Measurements from ENCODE around the gene CCNC. TPM values are rescaled to one million over a fixed set of nuclear protein-coding genes. Genes with fewer than 3 reads are reported as not detected.

Gene CCNC
- total and polyA plus RNA-seq, 5 experiments from 2014 or later, result 37.8 to 55.6 (median 44.3) TPM

DNA sequence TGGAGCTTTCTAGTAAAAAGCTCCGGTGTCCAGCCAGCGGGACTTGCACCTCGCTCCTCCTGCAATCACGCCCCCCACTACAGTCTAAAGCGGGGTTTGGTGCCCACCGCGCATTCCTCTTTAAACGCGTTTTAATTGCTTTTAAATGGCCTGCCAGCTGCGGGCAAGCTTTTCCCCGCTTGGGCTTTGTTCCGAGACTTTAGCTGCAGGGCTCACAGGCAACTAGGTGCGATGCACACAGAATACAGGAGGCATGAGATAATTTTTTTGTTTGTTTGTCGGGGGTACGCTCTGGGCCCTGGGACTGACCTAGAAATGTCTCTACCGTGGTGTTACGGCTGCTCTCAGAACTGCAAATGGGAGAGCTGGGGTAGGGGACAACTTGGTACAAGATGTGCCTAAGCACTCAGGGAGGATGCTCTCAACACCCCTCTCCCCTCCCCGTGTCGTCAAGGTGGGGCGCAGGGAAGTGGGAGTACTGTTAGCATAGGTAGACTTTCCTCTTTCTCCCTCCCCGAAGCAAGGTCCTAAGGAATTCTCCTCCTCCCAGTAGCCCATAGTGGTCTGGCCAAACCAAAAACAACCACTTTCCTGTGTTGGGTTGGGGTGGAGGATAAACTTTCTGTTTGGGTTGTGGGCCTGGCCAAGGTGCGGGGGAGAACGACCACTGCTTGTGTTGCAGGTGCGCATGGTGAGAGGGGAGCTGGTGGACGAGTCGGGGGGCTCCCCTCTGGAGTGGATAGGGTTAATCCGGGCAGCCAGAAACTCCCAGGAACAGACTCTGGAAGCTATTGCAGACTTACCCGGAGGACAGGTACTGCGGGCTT is 39.8 kb upstream of the CCNC start:
- Mint-ChIP-seq H3K4me1 (peaks cover 9 to 39% (median 34%) of the 10 kb centered on the region in 4 donors), H3K27me3 (peaks cover 65 to 95% (median 81%) of the 10 kb centered on the region in 5 donors), H3K4me3 (peak overlapping the region in 1 of 10 donors; percentile 48), H3K36me3 (peaks cover 2 to 18% (median 9%) of the 10 kb centered on the region in 3 donors), H3K9me3 (peaks cover 0 to 22% (median 11%) of the 10 kb centered on the region in 9 donors), H3K27ac (peak overlapping the region in 2 of 10 donors; percentile 48 to 74)
- ATAC-seq (no peak), DNase-seq (no peak)
- POLR2A ChIA-PET, result interaction anchor here (0.8 kb wide), 1 partner anchor 10 kb away, joined by 3 read pairs; no protein-coding TSS in a partner anchor

DNA sequence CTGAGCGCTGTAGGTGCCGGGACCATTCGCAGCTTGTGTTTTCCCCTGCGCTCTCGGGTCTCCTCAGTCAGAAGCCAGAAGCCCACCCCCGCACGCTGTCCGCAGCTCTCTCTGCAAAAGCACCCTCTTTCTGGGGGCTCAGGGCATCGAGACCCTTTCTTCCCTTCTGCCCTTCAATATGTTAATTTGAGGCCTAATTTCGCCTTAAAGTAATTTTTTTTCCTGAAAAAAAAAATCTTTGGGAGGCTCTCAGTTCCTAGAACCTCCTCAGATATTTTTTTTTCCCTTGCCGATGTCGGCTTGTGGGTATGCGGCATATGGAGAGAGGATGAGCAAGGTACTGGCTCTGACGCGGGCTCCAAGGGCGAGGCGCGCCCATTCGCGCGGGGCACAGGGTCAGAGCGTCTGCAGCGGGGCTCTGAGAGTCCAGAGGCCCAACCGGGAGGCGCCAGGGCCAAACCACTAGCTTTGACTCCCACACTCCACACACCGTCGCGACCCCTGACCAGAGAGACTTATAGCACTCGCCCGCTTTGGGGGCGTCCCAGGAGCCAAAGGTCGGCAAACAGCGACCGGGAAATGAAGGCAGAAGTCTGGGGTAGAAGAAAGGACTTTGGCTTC is 39.1 kb upstream of the CCNC start:
- Mint-ChIP-seq H3K36me3 (peaks cover 2 to 18% (median 12%) of the 10 kb centered on the region in 3 donors), H3K27ac (peak overlapping the region in 1 of 10 donors; percentile 29), H3K27me3 (peaks cover 64 to 98% (median 84%) of the 10 kb centered on the region in 5 donors), H3K4me1 (peaks cover 14 to 46% (median 38%) of the 10 kb centered on the region in 4 donors), H3K4me3 (peak overlapping the region in 1 of 10 donors; percentile 48), H3K9me3 (peaks cover 0 to 22% (median 11%) of the 10 kb centered on the region in 9 donors)
- POLR2A ChIA-PET, result interaction anchor here (0.8 kb wide), 1 partner anchor 11 kb away, joined by 3 read pairs; no protein-coding TSS in a partner anchor
- DNase-seq (no peak), ATAC-seq (no peak)

- peak within 1 kb of the TSS in 2 of 10 donors; percentile 22 to 48 for H3K4me3 Mint-ChIP-seq
Observed at GRCh38 chr6:99606656-99607415, 38.4 kb upstream of the CCNC start, which contains the start of gene PRDM13. Gene PRDM13, plus strand, starts transcription at chr6:99606833. Its CDS starts 202 bp downstream, at chr6:99607035.

GRCh38 chr6:99605911-99606655 is 37.6 kb upstream of the CCNC start:
- ATAC-seq (no peak), DNase-seq (no peak)
- H3K4me3 Mint-ChIP-seq, result peak overlapping the region in 1 of 10 donors; percentile 22
- peaks cover 2 to 18% (median 14%) of the 10 kb centered on the region in 3 donors for H3K36me3 Mint-ChIP-seq
- H3K27me3 Mint-ChIP-seq, result peaks cover 57 to 98% (median 84%) of the 10 kb centered on the region in 5 donors
- H3K4me1 Mint-ChIP-seq, result peaks cover 16 to 50% (median 41%) of the 10 kb centered on the region in 4 donors
- POLR2A ChIA-PET, result interaction anchor here (0.7 kb wide), 1 partner anchor 18 kb away, joined by 3 read pairs; no protein-coding TSS in a partner anchor
- H3K27ac Mint-ChIP-seq, result no peak overlapping the region
- peaks cover 0 to 25% (median 11%) of the 10 kb centered on the region in 9 donors for H3K9me3 Mint-ChIP-seq

More at GRCh38 chr6:99606656-99607415, 38.4 kb upstream of the CCNC start, which contains the start of gene PRDM13:
- ATAC-seq (no peak), DNase-seq (no peak)
- Mint-ChIP-seq H3K4me1 (peaks cover 16 to 50% (median 41%) of the 10 kb centered on the region in 4 donors), H3K36me3 (peaks cover 2 to 18% (median 14%) of the 10 kb centered on the region in 3 donors), H3K27me3 (peaks cover 62 to 98% (median 86%) of the 10 kb centered on the region in 5 donors), H3K27ac (peak within 1 kb of the TSS in 2 of 10 donors; percentile 9 to 29), H3K9me3 (peaks cover 0 to 25% (median 11%) of the 10 kb centered on the region in 9 donors)
- POLR2A ChIA-PET, result no interaction called here

DNA sequence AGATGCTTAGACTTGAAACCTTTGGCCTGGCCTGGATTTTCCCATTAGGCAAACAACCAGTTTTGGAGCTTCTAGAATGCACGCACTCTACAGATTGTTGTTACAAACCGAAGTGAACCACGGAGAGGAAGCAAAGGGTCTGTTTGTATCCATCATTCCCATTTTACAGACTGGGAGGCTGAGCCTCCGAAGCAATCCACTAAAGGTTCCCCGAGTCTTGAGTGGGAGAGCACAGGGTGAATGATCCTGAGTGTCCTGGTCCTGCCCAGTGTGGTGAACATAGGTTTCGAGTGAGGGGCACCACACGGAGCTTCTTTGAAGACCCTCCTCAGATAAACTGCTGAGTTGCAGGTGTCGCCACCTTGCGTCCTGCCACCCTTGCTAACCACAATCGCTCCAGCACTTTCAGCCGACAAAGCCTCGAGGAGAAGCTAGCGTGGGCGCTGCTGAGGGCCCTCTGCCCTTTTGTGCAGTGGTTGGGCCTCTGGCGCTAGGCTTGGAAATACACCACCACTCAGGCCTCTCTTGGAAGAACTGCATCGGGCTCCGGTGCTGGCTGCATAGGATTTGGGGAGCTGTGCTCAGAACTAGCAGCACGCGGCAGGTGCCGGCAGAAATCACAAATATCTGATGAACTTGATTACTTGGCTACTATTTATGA is 36.7 kb upstream of the CCNC start:
- DNase-seq, result no peak
- Mint-ChIP-seq H3K27ac (no peak overlapping the region), H3K27me3 (peaks cover 53 to 98% (median 84%) of the 10 kb centered on the region in 5 donors), H3K9me3 (peaks cover 0 to 22% (median 3%) of the 10 kb centered on the region in 9 donors), H3K4me3 (peak overlapping the region in 8 of 10 donors; percentile 14 to 83 (median 72)), H3K36me3 (peaks cover 2 to 18% (median 14%) of the 10 kb centered on the region in 3 donors), H3K4me1 (peaks cover 14 to 48% (median 38%) of the 10 kb centered on the region in 4 donors)
- POLR2A ChIA-PET, result interaction anchor here (0.7 kb wide), 1 partner anchor 17 kb away, joined by 3 read pairs; no protein-coding TSS in a partner anchor
- no peak for ATAC-seq

GRCh38 chr6:99604166-99605073 is 36.0 kb upstream of the CCNC start:
- H3K27ac Mint-ChIP-seq, result no peak overlapping the region
- peaks cover 0 to 17% (median 3%) of the 10 kb centered on the region in 9 donors for H3K9me3 Mint-ChIP-seq
- ATAC-seq, result no peak
- peaks cover 12 to 43% (median 34%) of the 10 kb centered on the region in 4 donors for H3K4me1 Mint-ChIP-seq
- H3K4me3 Mint-ChIP-seq, result peak overlapping the region; percentile 60 to 83 (median 72)
- POLR2A ChIA-PET, result interaction anchor here (0.7 kb wide), 1 partner anchor 1024 kb away, joined by 3 read pairs; no protein-coding TSS in a partner anchor
- peaks cover 52 to 98% (median 84%) of the 10 kb centered on the region in 5 donors for H3K27me3 Mint-ChIP-seq
- no peak for DNase-seq
- H3K36me3 Mint-ChIP-seq, result peaks cover 2 to 18% (median 10%) of the 10 kb centered on the region in 3 donors

DNA sequence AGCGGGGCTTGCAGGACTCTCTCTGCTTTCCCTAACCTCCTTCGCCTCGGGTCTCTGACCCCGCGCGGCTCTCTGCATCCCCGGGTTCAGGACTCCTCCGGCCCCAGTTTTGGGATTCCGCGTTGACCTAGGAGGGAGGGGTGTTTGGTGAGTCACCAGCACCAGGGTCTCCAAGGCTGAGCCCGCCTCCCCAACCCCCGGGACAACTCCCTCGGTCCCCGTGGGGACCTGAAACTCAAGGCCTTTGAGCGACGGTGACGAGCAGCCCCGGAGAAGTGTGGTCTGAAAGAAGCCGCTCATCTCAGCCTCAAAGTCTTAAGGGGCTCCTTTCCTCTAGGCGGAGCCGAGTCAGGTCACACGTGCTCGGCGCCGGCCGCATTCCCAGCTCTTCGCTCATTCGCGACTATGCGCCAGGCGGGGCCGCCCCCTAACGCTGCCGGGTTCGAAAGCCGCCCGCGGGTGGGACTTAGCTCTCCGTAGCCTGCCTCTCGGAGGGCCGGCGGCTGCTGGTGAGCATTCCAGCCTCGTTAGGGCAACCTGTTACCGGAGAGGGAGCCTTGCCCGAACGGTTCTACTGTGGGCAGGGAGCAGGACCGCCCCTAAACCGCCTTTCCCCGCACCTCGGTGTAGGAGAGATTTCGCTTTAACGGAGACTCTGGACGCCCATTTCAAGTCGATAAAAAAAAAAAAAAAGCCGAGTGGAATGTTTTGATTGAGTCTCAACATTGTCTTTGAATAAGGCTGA is 35.1 kb upstream of the CCNC start:
- Mint-ChIP-seq H3K4me1 (peaks cover 9 to 43% (median 34%) of the 10 kb centered on the region in 4 donors), H3K36me3 (peaks cover 2 to 18% (median 10%) of the 10 kb centered on the region in 3 donors), H3K27ac (peak overlapping the region in 1 of 10 donors; percentile 85), H3K4me3 (peak overlapping the region; percentile 60 to 83 (median 72)), H3K27me3 (peaks cover 53 to 98% (median 84%) of the 10 kb centered on the region in 5 donors), H3K9me3 (peaks cover 0 to 12% (median 2%) of the 10 kb centered on the region in 9 donors)
- peak in 2 of 10 donors; percentile 34 to 35 for DNase-seq
- POLR2A ChIA-PET, result interaction anchor here (0.7 kb wide), 1 partner anchor 1025 kb away, joined by 3 read pairs; no protein-coding TSS in a partner anchor
- ATAC-seq, result peak; percentile 66 to 71

GRCh38 chr6:99602520-99603420 is 34.3 kb upstream of the CCNC start:
- ATAC-seq (peak in 1 of 2 donors; percentile 21), DNase-seq (no peak)
- Mint-ChIP-seq H3K27me3 (peaks cover 53 to 98% (median 86%) of the 10 kb centered on the region in 5 donors), H3K27ac (peak overlapping the region in 2 of 10 donors; percentile 2 to 85), H3K4me1 (peaks cover 9 to 35% (median 33%) of the 10 kb centered on the region in 4 donors), H3K36me3 (peaks cover 2 to 14% (median 10%) of the 10 kb centered on the region in 3 donors), H3K4me3 (peak overlapping the region; percentile 44 to 78 (median 71)), H3K9me3 (peaks cover 0 to 5% (median 2%) of the 10 kb centered on the region in 9 donors)
- POLR2A ChIA-PET, result no interaction called here

All from naive thymus-derived CD8-positive, alpha-beta T cell (primary cell).